Activated T-cell treated with anti-CD3 and anti-CD28 coated beads, Interleukin-2, amount 50 U/mL, for 72 hours (primary cell): ENCODE results near the gene DOCK2. TPM values are rescaled to one million over a fixed set of nuclear protein-coding genes. Genes with fewer than 3 reads are reported as not detected.

Source experiments
- ATAC-seq, 2 donors: fragments of 150-1000 bp; cut with Tn5 transposase; replicated peaks in 1 of 2; 2 replicates each; pipeline ENCODE4 v1.10.0; 2021; ENCODE audit warnings: moderate library complexity in 2 of 2, mild to moderate bottlenecking in 1 of 2
- DNase-seq, 2 donors: peaks; one replicate each; pipeline ENCODE4 v3.0.0; 2021 to 2022; ENCODE audit warnings: mixed read lengths in 1 of 2
- H3K27ac Mint-ChIP-seq: one replicate; pipeline ENCODE4 v1.8.0; 2022; ENCODE audit warnings: mild to moderate bottlenecking, moderate library complexity, mixed read lengths
- H3K27me3 Mint-ChIP-seq: one replicate; pipeline ENCODE4 v1.8.0; 2022; ENCODE audit warnings: low read depth, mixed read lengths
- H3K36me3 Mint-ChIP-seq, 2 donors: one replicate each; pipeline ENCODE4 v1.8.0; 2022; ENCODE audit warnings: mixed read lengths in 2 of 2, mild to moderate bottlenecking in 1 of 2; ENCODE audit not compliant: insufficient read depth in 2 of 2
- H3K4me1 Mint-ChIP-seq: one replicate; pipeline ENCODE4 v1.8.0; 2022; ENCODE audit warnings: low read depth, mixed read lengths
- H3K4me3 Mint-ChIP-seq, 2 donors: one replicate each; pipeline ENCODE4 v1.8.0; 2022; ENCODE audit warnings: mild to moderate bottlenecking in 2 of 2, mixed read lengths in 2 of 2, moderate library complexity in 2 of 2
- H3K9me3 Mint-ChIP-seq, 2 donors: one replicate each; pipeline ENCODE4 v1.8.0; 2022; ENCODE audit warnings: mixed read lengths in 2 of 2
- total RNA-seq, 2 donors: library from RNA; stranded (reverse); gene quantifications; one replicate each; pipeline ENCODE4 v1.2.3, GENCODE V29; 2022

DOCK2 gene
- total RNA-seq, 2 donors from 2014 or later, result 242 to 245 TPM

GRCh38 chr5:169667896-169668674 lies 31.0 kb downstream of the DOCK2 start:
- Mint-ChIP-seq H3K9me3 (peaks cover 3 to 4% of the 10 kb centered on the region in 2 donors), H3K4me3 (no peak overlapping the region), H3K4me1 (peaks cover 28% of the 10 kb centered on the region), H3K27ac (no peak overlapping the region), H3K36me3 (peaks cover 14% of the 10 kb centered on the region in 2 donors), H3K27me3 (no peaks in the 10 kb centered on the region)
- DNase-seq (no peak), ATAC-seq (no peak)

- Mint-ChIP-seq H3K27me3 (no peaks in the 10 kb centered on the region), H3K36me3 (peaks cover 12 to 13% of the 10 kb centered on the region in 2 donors), H3K4me3 (no peak overlapping the region), H3K4me1 (peaks cover 28% of the 10 kb centered on the region), H3K27ac (peak overlapping the region; percentile 35), H3K9me3 (peaks cover 3 to 4% of the 10 kb centered on the region in 2 donors)
- DNase-seq (no peak), ATAC-seq (no peak)
Measured at GRCh38 chr5:169668732-169669131, 31.7 kb downstream of the DOCK2 start.

GRCh38 chr5:169670769-169671525 lies 33.9 kb downstream of the DOCK2 start:
- Mint-ChIP-seq H3K9me3 (no peaks in the 10 kb centered on the region), H3K36me3 (peaks cover 8% of the 10 kb centered on the region in 2 donors), H3K27me3 (no peaks in the 10 kb centered on the region), H3K27ac (peak overlapping the region; percentile 76), H3K4me1 (peaks cover 28% of the 10 kb centered on the region), H3K4me3 (peak overlapping the region in 1 of 2 donors; percentile 28)
- peak; percentile 30 for DNase-seq
- peak; percentile 98 to 100 for ATAC-seq

GRCh38 chr5:169682026-169682425 lies 45.0 kb downstream of the DOCK2 start:
- Mint-ChIP-seq H3K4me1 (no peaks in the 10 kb centered on the region), H3K4me3 (no peak overlapping the region), H3K27me3 (no peaks in the 10 kb centered on the region), H3K36me3 (peaks cover 12 to 26% of the 10 kb centered on the region in 2 donors), H3K9me3 (no peaks in the 10 kb centered on the region), H3K27ac (peak overlapping the region; percentile 77)
- ATAC-seq, result no peak
- no peak for DNase-seq

GRCh38 chr5:169686137-169686536 lies 49.1 kb downstream of the DOCK2 start:
- H3K4me1 Mint-ChIP-seq, result no peaks in the 10 kb centered on the region
- no peak overlapping the region for H3K27ac Mint-ChIP-seq
- no peaks in the 10 kb centered on the region for H3K27me3 Mint-ChIP-seq
- no peak overlapping the region for H3K4me3 Mint-ChIP-seq
- H3K36me3 Mint-ChIP-seq, result peaks cover 16 to 38% of the 10 kb centered on the region in 2 donors
- ATAC-seq (no peak), DNase-seq (no peak)
- no peaks in the 10 kb centered on the region for H3K9me3 Mint-ChIP-seq

- ATAC-seq, result no peak
- peaks cover 13 to 31% of the 10 kb centered on the region in 2 donors for H3K36me3 Mint-ChIP-seq
- no peak overlapping the region for H3K4me3 Mint-ChIP-seq
- H3K9me3 Mint-ChIP-seq, result no peaks in the 10 kb centered on the region
- H3K27ac Mint-ChIP-seq, result peak overlapping the region; percentile 8
- no peaks in the 10 kb centered on the region for H3K27me3 Mint-ChIP-seq
- no peaks in the 10 kb centered on the region for H3K4me1 Mint-ChIP-seq
- no peak for DNase-seq
Measured at GRCh38 chr5:169688106-169688505, 51.0 kb downstream of the DOCK2 start.

GRCh38 chr5:169691471-169691870 lies 54.4 kb downstream of the DOCK2 start:
- peaks cover 11 to 28% of the 10 kb centered on the region in 2 donors for H3K36me3 Mint-ChIP-seq
- peak overlapping the region; percentile 7 for H3K27ac Mint-ChIP-seq

GRCh38 chr5:169694091-169694625 lies 57.1 kb downstream of the DOCK2 start:
- no peak overlapping the region for H3K4me3 Mint-ChIP-seq
- no peaks in the 10 kb centered on the region for H3K9me3 Mint-ChIP-seq
- no peak overlapping the region for H3K27ac Mint-ChIP-seq
- DNase-seq, result no peak
- no peaks in the 10 kb centered on the region for H3K4me1 Mint-ChIP-seq
- peaks cover 13 to 26% of the 10 kb centered on the region in 2 donors for H3K36me3 Mint-ChIP-seq
- ATAC-seq, result no peak
- H3K27me3 Mint-ChIP-seq, result no peaks in the 10 kb centered on the region

More at GRCh38 chr5:169691471-169691870, 54.4 kb downstream of the DOCK2 start:
- DNase-seq (no peak), ATAC-seq (no peak)
- H3K4me3 Mint-ChIP-seq, result no peak overlapping the region
- no peaks in the 10 kb centered on the region for H3K4me1 Mint-ChIP-seq
- no peaks in the 10 kb centered on the region for H3K9me3 Mint-ChIP-seq
- no peaks in the 10 kb centered on the region for H3K27me3 Mint-ChIP-seq

GRCh38 chr5:169695025-169695625 lies 58.0 kb downstream of the DOCK2 start:
- no peak for ATAC-seq
- peaks cover 13 to 22% of the 10 kb centered on the region in 2 donors for H3K36me3 Mint-ChIP-seq
- DNase-seq, result no peak
- H3K4me3 Mint-ChIP-seq, result no peak overlapping the region
- H3K27me3 Mint-ChIP-seq, result no peaks in the 10 kb centered on the region
- peak overlapping the region; percentile 30 for H3K27ac Mint-ChIP-seq
- no peaks in the 10 kb centered on the region for H3K9me3 Mint-ChIP-seq
- no peaks in the 10 kb centered on the region for H3K4me1 Mint-ChIP-seq

GRCh38 chr5:169695919-169696490 lies 58.9 kb downstream of the DOCK2 start:
- Mint-ChIP-seq H3K36me3 (peaks cover 11 to 22% of the 10 kb centered on the region in 2 donors), H3K4me1 (no peaks in the 10 kb centered on the region)

GRCh38 chr5:169696621-169697510 lies 59.8 kb downstream of the DOCK2 start:
- Mint-ChIP-seq H3K27ac (peak overlapping the region; percentile 9), H3K36me3 (peaks cover 7 to 28% of the 10 kb centered on the region in 2 donors), H3K4me1 (peaks cover 1% of the 10 kb centered on the region), H3K9me3 (no peaks in the 10 kb centered on the region), H3K4me3 (no peak overlapping the region), H3K27me3 (no peaks in the 10 kb centered on the region)
- ATAC-seq, result no peak
- DNase-seq, result no peak

More at GRCh38 chr5:169695919-169696490, 58.9 kb downstream of the DOCK2 start:
- DNase-seq (no peak), ATAC-seq (no peak)
- Mint-ChIP-seq H3K9me3 (no peaks in the 10 kb centered on the region), H3K4me3 (no peak overlapping the region), H3K27me3 (no peaks in the 10 kb centered on the region), H3K27ac (peak overlapping the region; percentile 30)

GRCh38 chr5:169697511-169697890 lies 60.4 kb downstream of the DOCK2 start:
- Mint-ChIP-seq H3K9me3 (no peaks in the 10 kb centered on the region), H3K36me3 (peaks cover 10 to 34% of the 10 kb centered on the region in 2 donors), H3K27ac (no peak overlapping the region), H3K4me1 (peaks cover 8% of the 10 kb centered on the region), H3K4me3 (no peak overlapping the region), H3K27me3 (no peaks in the 10 kb centered on the region)
- DNase-seq (no peak), ATAC-seq (no peak)
